ENCODE results near the gene PTPRE.

Gene PTPRE

GRCh38 chr10:127959428-127959827 lies 52.5 kb downstream of the PTPRE start:
- DNase-seq = no peak

- DNase-seq = no peak
These were observed 54.2 kb downstream of the PTPRE start for GRCh38 chr10:127961071-127961470.

- no peak for DNase-seq
These were observed 55.3 kb downstream of the PTPRE start for GRCh38 chr10:127962205-127962604.

GRCh38 chr10:127963136-127963535 lies 56.2 kb downstream of the PTPRE start:
- DNase-seq = no peak

- no peak for DNase-seq
These were observed 57.7 kb downstream of the PTPRE start for GRCh38 chr10:127964621-127965020.

GRCh38 chr10:127966875-127967274 lies 60.0 kb downstream of the PTPRE start:
- DNase-seq = no peak

GRCh38 chr10:127968027-127968441 lies 61.1 kb downstream of the PTPRE start:
- DNase-seq = no peak

- no peak for DNase-seq
These were observed 61.8 kb downstream of the PTPRE start for GRCh38 chr10:127968659-127969058.

GRCh38 chr10:127971101-127971946 lies 64.4 kb downstream of the PTPRE start:
- DNase-seq = no peak

GRCh38 chr10:127971963-127972615 lies 65.2 kb downstream of the PTPRE start:
- no peak for DNase-seq

GRCh38 chr10:127972751-127973357 lies 66.0 kb downstream of the PTPRE start:
- DNase-seq = no peak

- DNase-seq = no peak
These were observed 66.9 kb downstream of the PTPRE start for GRCh38 chr10:127973791-127974311.

GRCh38 chr10:127974911-127975310 lies 68.0 kb downstream of the PTPRE start:
- no peak for DNase-seq

- no peak for DNase-seq
These were observed 69.4 kb downstream of the PTPRE start for GRCh38 chr10:127976286-127976685.

- no peak for DNase-seq
These were observed 69.9 kb downstream of the PTPRE start for GRCh38 chr10:127976701-127977356.

GRCh38 chr10:127977357-127978009 lies 70.6 kb downstream of the PTPRE start:
- DNase-seq = no peak

GRCh38 chr10:127978481-127978880 lies 71.6 kb downstream of the PTPRE start:
- DNase-seq = no peak

- no peak for DNase-seq
These were observed 72.1 kb downstream of the PTPRE start for GRCh38 chr10:127979045-127979444.

GRCh38 chr10:127979566-127979965 lies 72.7 kb downstream of the PTPRE start:
- no peak for DNase-seq

- DNase-seq = no peak
These were observed 74.0 kb downstream of the PTPRE start for GRCh38 chr10:127980898-127981297.

- DNase-seq = no peak
These were observed 75.7 kb downstream of the PTPRE start for GRCh38 chr10:127982601-127983000.

GRCh38 chr10:127983344-127984100 lies 76.6 kb downstream of the PTPRE start:
- DNase-seq = no peak
